Daoy (cell line): ENCODE measurements around the gene L3MBTL1. TPM values are rescaled to one million over a fixed set of nuclear protein-coding genes. Genes with fewer than 3 reads are reported as not detected.
"Not testable (repeated sequence)": the region's sequence is repeated elsewhere in the genome, so short reads cannot be mapped to it uniquely, and the experiment has no call there.

Experiments used
- DNase-seq: peaks from one replicate; pipeline ENCODE4 v3.0.0-alpha.2; 2015; ENCODE audit warnings: low read depth
- total RNA-seq: library from RNA; depleted of rRNA; stranded (reverse); fragments of >200 nt; shearing (Covaris generic); gene quantifications from 2 replicates; pipeline ENCODE4 v1.2.3, GENCODE V29; 2014

Gene L3MBTL1
- total RNA-seq, 1 experiment from 2014 or later: 8.3 TPM

DNA sequence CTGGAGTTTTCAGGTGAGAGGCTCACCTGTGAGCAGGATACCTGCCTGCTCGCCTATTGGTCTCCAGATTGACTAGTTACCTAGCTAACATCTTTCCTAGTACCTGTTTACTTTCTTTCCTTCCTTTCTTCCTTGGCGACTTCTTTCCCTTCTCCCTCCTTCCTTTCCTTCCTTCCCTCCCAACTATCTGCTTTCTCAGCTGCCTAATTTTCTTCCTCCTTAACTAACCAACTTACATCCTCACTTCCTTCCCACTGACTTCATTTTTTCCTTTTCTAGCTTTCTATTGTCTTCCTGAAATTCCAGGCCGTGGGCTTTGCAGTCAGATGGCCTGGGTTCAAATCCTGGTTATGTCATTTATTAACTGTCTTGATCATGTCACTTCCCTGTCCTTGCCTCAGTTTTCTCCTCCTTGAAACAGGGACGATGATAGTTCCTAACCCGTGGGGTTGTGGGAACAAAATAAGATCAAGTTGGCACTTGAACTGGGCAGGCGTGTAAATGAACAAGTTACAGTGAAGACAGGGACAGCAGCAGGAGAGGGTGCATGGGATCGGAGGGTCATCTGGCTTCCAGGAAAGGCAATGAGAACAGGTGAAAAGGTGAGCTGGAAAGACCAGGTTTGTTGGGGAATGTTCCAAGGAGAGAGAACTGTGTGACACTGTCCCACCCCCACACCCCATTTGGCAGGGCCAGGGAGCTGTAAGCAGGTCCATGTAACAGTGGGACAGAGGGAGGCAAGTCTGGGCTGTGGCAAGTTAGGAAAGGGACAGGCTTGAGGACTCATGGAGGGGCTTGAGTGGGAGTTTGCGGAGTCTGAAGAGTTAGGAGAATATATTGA lies 51.9 kb downstream of the L3MBTL1 start:
- DNase-seq: no peak

DNA sequence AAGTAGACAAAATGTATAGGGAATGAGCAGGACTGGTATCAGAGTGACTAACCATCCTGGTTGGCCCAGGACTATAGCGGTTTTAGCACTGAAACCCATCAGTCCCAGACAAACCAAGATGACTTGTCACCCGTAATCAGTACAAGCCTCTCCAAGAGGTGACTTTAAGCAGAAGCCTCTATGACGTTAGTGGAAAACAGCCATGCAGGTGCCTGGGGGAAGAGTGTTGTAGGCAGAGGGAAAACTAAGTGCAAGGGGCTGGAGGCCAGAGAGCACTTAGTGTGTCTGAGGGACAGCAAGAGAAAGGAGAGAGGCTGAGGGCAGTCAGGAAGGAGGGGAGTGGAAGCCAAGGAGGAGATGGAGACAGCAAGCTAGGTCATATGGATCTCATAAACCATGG lies 53.5 kb downstream of the L3MBTL1 start:
- no peak for DNase-seq

DNA sequence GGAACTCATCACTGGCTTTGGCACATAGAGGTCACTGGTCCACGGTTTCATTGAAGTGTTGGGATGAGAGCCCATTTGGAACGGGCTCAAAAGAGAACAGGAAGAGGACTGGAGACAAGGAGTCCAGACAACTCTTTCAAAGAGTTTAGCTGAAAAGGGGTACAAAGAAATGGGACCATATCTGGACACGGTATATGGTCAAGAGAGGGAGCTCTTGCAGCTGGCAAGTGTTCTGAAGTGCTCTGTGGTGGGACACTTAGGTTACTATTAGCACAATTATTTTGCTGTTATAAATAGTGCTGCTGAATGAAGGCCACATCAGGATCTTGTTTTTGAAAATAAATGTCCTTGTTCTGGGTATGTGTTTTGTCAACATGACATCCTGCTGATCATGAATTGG lies 55.9 kb downstream of the L3MBTL1 start:
- no peak for DNase-seq

DNA sequence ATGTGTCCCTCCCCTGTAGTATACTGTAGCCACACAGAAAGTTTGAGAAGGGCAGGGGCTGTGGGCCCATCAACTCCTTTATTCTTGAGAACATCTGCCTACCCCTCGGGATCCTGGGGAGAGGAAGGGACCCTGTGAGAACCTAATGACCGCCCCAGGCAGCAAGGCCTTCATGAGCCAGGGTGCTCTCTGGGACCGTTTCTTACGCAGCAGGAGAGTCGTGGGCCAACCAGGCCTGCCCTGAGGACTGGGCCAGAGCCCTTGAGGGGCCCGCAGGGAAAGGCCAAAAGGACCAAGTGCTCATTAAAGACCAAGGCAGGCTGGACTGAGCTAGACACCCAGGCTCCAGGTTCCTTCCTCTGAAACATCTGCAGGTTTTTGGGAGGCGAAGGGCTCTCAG lies 56.5 kb downstream of the L3MBTL1 start:
- no peak for DNase-seq

DNA sequence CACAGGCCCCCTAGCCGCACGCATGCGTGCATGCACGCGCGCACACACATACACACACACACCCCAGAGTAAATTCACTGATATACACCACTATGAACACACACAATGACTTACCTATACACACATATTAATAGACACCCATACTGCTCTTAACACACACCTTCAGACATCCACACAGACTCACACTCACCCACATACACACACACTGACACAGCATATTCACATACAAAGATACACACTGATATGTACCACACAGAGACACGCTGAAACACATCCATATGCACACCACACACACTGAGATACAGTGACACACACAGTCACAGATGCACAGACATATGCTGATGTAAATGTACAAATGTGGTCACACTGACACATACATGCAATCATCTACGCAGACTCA lies 57.0 kb downstream of the L3MBTL1 start:
- DNase-seq: no peak

DNA sequence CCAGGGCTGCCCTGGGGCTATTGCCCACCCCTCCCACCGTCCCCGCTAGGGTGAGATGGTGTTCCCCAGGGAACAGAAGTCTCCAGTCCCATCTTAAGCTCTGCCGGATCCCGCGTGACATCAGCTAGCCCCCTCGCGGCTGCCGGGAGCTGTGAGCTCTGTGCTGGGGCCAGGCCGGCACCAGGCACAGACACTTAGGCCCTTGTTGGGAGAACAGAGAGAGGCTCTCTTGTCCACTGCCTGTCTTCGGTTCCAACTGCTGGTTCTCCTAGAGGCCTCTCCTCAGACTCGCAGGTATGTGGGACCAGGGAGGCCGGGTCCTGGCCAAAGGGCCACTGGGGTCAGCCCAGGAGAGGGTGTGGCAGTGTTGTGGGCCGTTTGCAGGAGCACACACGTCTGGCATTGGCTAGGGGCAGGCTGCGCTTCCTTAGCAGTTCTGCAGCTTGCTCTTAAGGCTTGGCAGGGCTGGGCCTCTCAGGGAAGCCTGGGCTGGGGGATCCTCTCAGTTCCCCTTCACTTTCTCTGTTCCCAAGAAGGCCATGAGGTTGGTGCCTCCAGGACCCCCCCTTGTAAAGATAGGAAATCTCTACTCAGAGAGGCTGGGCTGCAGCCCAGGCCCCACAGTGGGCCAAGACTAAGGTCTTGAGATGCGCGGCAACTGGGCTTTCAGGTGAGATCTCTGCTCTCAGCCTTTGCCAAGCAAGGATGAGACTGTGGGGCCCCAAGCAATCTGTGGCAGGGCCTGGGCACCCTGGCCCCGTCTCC lies 57.7 kb downstream of the L3MBTL1 start:
- no peak for DNase-seq

DNA sequence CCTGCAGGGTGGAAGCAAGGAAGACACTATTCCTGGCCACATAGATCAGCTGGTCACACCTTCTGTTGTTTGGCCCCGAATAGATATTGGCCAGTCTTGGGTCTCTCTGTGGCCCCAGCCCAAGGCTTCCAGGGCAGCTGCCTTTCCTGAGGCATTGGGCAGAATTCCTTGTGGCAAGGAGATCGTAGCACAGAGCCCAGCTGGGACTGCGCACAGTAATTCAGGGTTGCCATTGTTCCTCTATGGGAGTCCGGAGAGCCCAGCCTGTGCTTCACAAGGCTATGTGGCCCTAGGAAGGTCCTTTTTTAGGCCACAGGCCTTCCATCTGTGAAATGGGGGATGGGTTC lies 58.2 kb downstream of the L3MBTL1 start:
- DNase-seq: no peak

DNA sequence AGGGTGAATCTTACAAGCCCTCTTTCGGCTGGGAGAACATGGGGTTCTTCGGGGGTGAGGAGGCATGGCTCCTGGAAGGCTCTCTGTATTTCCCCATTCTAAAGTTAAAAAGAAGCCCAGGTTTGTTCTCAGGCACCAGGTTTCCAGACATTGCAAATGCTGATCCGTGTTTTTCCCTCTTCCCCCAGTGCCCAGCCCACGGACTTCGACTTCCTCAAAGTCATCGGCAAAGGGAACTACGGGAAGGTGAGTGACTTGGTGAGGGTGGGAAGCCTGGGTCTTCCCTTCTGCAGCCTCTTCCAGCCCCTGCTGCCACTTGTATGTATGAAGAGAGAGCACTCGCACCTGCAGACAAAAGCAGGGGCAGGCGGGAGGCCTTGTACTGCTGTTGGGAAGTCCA lies 60.0 kb downstream of the L3MBTL1 start:
- DNase-seq: no peak

DNA sequence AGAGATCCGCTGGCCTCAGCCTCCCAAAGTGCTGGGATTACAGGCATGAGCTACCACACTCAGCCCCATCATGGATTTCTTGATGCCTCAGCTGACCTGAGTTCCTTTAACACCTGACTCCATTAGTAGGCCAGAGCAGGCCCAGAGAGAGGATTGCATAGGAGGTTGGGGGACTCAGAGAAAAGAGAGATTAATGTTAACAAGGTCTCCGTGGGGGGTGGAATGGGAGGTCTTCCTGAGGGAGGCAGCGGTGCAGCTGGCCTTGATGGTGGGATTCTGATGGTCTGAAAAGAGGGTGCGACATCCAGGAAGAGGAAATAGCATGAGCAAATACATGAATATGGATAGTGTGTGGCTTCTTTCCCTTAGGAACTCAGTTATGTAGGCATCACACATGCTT lies 61.2 kb downstream of the L3MBTL1 start:
- DNase-seq: no peak

DNA sequence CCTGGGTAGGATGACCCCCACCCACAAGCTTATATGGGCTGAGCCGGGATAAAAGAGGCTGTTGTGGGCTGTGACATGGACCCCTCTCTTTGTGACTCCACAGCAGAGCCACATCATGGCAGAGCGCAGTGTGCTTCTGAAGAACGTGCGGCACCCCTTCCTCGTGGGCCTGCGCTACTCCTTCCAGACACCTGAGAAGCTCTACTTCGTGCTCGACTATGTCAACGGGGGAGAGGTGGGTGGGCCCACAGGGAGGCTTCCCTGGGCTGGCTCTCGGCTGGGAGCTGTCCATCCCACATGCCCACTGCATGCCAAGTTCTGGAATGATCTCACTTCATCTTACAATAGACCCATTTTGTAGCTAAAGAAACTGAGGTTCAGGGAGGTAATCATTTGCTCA lies 61.8 kb downstream of the L3MBTL1 start:
- no peak for DNase-seq

DNA sequence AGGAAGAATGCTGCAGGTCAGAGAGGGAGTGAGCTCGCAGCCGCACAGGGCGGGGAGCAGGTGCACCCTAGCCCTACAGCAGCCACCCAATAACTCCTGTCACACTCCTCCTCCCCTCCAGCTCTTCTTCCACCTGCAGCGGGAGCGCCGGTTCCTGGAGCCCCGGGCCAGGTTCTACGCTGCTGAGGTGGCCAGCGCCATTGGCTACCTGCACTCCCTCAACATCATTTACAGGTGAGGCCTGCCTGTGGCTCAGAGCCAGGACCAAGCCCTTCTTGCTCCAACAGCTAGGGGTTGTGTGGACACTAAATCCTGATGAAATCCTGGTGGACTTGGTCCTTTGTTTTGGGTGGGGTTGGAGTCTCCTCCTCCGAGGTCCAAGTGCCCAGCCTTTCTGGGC lies 63.0 kb downstream of the L3MBTL1 start:
- no peak for DNase-seq

DNA sequence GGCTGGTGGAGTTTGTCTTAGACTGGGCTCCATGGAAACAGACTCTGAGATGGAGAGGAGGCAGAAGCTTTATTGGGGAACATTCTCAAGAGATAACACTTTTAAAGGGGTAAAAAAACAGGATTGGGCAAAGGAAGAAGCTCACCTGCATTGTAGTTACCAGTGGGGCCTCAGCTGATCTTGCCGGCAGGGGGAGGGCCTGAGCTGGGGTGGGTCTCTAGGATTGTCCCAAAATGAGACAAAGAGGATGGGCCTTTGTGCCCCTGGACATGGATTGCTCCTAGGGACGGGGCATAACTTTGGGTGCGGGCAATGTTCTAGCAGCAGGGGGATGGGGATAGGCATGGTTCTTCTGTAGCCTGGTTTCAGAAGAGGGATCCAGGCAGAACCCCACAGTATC lies 63.8 kb downstream of the L3MBTL1 start:
- DNase-seq: no peak

DNA sequence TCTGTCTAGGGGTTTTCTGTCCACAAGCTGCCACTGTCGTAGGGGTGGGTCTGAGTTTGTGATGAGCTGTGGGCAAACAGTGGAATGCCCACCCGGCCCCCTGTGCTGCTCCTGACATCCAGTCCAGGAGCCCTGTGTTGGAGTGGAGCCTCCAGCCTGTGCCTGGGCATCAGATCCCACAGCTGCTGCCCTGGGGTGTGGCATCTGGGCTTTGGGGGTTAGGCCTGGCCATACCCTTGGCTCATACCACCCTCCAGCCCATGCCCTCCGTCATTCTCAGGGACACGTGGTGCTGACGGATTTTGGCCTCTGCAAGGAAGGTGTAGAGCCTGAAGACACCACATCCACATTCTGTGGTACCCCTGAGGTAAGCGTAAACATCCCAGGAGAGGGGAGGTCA lies 64.3 kb downstream of the L3MBTL1 start:
- no peak for DNase-seq

DNA sequence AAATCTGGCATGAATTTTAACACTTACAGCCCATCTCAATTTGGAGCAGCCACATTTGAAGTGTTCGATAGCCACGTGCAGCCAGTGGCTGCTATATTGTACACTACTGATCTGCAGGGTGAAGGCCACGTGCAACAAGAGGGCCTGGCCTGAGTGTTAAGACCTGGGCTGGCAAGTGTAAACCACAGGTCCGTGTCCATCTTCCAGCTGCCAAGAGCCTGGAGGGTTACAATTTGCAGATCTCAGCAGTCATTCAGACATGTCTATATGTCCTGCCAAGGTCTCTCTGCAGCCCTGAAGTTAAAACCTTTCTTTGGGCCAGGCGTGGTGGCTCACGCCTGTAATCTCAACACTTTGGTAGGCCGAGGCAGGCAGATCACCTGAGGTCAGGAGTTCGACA lies 65.4 kb downstream of the L3MBTL1 start:
- DNase-seq: no peak

DNA sequence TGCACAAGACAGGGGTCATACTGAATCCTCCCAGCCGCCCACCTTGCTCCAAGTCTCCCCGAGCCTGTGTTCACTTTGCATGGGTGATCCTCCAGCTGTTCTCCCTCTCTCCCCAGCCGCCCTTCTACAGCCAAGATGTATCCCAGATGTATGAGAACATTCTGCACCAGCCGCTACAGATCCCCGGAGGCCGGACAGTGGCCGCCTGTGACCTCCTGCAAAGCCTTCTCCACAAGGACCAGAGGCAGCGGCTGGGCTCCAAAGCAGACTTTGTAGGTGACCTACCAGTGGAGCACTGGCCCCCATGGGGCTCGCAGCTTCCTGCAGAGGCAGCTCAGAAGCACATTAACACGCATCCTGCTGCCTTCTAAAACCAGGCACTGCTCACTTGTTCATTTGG lies 68.6 kb downstream of the L3MBTL1 start:
- DNase-seq: no peak

DNA sequence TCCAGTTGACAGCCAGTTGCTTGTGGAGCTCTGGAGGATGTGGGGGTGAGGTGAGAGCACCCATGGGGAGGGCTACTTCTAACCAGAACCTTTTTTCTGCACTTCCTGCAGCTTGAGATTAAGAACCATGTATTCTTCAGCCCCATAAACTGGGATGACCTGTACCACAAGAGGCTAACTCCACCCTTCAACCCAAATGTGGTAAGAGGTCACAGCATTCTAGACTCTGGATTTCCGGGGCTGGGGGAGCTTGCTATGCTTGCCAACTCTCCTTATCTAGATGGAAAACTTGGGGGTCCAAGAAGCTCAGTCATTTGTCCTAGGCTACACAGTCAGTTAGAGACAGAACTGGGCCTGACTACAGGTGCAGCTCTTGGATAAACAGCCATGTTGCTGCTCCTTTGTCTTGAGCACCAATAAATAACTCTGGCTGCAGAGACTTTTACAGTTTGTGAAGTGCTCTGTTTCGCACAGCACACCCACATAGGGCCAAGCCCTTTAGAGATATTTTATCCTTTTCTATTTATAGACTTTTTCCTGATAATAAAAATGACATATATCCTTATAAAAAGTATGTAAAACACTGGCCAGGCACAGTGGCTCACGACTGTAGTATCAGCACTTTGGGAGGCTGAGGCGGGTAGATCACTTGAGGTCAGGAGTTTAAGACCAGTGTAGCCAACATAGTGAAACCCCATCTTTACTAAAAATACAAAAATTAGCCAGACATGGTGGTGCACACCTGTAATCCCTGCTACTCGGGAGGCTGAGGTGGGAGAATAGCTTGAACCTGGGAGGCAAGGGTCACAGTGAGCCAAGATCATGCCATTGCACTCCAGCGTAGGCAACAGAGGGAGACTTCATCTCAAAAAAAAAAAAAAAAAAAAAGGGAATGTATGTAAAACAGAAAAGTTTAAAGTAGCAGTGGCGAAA lies 72.6 kb downstream of the L3MBTL1 start:
- DNase-seq: no peak

DNA sequence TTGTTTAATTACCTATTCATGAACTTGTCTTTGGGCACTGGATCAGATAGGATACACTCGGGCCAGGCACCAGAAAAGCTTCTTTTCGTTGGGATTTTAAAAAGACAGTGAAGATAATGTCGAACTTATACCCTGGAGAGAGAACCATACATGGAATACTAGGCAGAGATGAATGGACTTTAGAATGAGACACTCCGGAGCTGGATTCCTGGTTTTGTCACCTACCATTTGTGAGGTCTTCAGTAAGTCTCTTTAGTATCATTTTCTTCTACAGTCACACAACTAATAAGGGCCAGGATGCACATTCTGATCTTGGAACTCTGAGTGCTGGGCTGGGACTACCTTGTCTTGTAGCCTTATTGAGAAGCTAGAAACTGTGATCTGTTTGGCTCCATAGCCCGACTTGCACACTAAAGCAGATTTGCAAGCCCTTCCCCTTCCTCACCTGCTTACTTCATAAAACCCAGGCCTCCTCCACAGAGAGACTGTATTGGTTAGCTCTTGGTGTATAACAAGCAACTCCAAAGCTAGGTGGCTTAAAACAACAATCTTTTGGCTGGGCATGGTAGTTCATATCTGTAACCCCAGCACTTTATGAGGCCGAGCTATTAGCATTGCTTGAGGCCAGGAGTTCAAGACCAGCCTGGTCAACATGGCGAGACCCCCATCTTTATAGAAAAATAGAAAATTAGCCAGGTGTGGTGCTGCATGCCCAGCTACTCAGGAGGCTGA lies 75.8 kb downstream of the L3MBTL1 start:
- no peak for DNase-seq

DNA sequence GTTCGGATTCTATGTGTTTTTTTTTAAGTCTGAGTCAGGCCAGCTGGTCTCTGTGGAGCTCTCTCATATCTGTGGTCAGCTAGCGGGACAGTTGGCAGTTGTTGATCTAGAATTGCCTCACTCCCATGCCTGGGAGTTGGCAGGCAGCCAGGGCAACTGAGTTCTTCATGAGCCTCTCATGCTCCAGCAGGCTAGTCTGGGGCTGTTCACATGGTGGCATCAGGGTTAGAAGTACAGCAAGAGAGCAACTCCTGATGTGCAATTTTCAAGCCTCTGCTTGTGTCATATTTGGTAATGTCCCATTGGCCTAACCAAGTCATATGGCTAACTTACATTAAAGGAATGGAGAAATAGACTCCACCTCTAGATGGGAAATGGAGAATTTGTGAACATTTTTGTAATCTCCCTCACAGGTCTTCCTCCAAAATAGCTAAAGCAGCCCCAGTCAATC lies 76.5 kb downstream of the L3MBTL1 start:
- peak; percentile 72 for DNase-seq

DNA sequence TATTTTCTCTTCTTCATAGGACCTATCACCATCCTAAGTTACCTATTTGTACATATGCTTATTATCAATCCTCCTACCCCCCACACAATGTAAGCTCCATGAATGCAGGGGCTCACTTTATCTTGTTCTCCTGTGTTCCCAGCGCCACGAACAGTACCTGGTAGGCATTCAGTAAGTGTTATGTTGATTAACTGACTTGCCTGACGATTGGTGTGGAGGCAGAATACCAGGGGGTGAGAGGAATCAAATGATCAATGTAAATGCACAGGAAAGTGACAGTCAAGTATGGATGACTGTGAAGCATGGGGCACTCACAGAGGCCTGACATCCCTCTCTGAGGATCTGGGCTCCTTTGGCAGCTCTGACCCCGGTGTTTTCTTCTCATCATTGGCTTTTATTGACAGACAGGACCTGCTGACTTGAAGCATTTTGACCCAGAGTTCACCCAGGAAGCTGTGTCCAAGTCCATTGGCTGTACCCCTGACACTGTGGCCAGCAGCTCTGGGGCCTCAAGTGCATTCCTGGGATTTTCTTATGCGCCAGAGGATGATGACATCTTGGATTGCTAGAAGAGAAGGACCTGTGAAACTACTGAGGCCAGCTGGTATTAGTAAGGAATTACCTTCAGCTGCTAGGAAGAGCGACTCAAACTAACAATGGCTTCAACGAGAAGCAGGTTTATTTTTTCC lies 77.1 kb downstream of the L3MBTL1 start:
- DNase-seq: no peak

DNA sequence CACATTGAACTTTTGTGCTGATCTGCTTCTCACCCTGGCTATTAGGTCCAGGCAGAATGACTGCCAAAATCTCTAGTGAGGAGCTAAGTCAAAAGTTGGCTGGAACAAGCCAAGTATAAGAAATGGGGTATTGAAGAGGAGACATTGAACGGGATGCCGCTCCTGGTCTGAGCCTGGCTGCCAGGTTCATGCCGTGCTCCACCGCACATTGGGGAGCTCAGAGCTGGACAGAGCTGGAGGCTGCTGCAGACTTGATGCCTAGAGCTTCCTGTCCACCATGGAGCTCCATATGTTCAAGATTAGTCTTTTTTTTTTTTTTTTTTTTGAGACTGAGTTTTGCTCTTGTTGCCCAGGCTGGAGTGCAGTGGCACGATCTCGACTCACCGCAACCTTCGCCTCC lies 79.1 kb downstream of the L3MBTL1 start:
- DNase-seq: no peak

DNA sequence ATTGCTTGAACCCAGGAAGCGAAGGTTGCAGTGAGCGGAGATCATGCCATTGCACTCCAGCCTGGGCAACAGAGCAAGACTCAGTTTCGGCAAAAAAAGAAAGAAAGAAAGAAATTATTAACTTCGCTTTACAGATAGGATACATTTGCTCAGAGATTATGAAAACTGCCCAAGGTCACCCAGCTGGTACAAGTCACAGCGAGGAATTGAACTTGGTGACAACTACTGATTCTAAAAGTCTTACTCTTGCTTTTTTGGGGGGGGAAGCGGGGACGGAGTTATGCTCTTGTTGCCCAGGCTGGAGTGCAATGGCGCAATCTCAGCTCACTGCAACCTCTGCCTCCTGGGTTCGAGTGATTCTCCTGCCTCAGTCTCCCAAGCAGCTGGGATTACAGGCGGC lies 81.0 kb downstream of the L3MBTL1 start:
- DNase-seq: not testable (repeated sequence)
